Mesendoderm (in vitro differentiated cells): ENCODE data around the gene PCBD2.
"Not testable (repeated sequence)": the region's sequence is repeated elsewhere in the genome, so short reads cannot be mapped to it uniquely, and the experiment has no call there.

ENCODE experiments used
- DNase-seq: peaks from one replicate; pipeline ENCODE4 v3.0.0; 2013
- H2AK5ac ChIP-seq: 2 replicates; pipeline ENCODE4 v1.6.1; 2013; ENCODE audit warnings: low read length, inconsistent platforms
- H2BK120ac ChIP-seq: 2 replicates; pipeline ENCODE4 v1.6.1; 2013; ENCODE audit warnings: low read depth, mild to moderate bottlenecking, low read length, moderate library complexity, mixed read lengths
- H2BK15ac ChIP-seq: replicated peaks from 2 replicates; pipeline ENCODE4 v1.6.1; 2013; ENCODE audit warnings: low read depth, mild to moderate bottlenecking, moderate library complexity
- H2BK5ac ChIP-seq: 2 replicates; pipeline ENCODE4 v1.6.1; 2013; ENCODE audit warnings: low read length, inconsistent platforms
- H3K18ac ChIP-seq: 2 replicates; pipeline ENCODE4 v1.6.1; 2013; ENCODE audit warnings: mild to moderate bottlenecking, low read length, mixed read lengths
- H3K23ac ChIP-seq: one replicate; pipeline ENCODE4 v1.6.1; 2013; ENCODE audit warnings: low read length
- H3K27ac ChIP-seq: 2 replicates; pipeline ENCODE4 v1.5.1; 2013; ENCODE audit warnings: low read depth, mild to moderate bottlenecking, inconsistent platforms, low read length, moderate library complexity
- H3K27me3 ChIP-seq: 2 replicates; pipeline ENCODE4 v1.6.1; 2013; ENCODE audit warnings: low read length, control low read depth, mild to moderate bottlenecking, inconsistent platforms; ENCODE audit not compliant: insufficient read depth, poor library complexity
- H3K36me3 ChIP-seq: 2 replicates; pipeline ENCODE4 v1.6.1; 2013; ENCODE audit warnings: low read length, inconsistent platforms; ENCODE audit not compliant: control insufficient read depth, insufficient read depth
- H3K4ac ChIP-seq: one replicate; pipeline ENCODE4 v1.6.1; 2013; ENCODE audit warnings: low read depth, mild to moderate bottlenecking, low read length, moderate library complexity
- H3K4me1 ChIP-seq: 2 replicates; pipeline ENCODE4 v1.6.1; 2013; ENCODE audit warnings: low read depth, low read length, inconsistent platforms; ENCODE audit not compliant: control insufficient read depth
- H3K4me2 ChIP-seq: 2 replicates; pipeline ENCODE4 v1.6.1; 2013; ENCODE audit warnings: low read length
- H3K4me3 ChIP-seq: 2 replicates; pipeline ENCODE4 v1.5.1; 2013; ENCODE audit warnings: mild to moderate bottlenecking, low read length
- H3K56ac ChIP-seq: one replicate; pipeline ENCODE4 v1.6.1; 2013; ENCODE audit warnings: low read length
- H3K79me1 ChIP-seq: 2 replicates; pipeline ENCODE4 v1.6.1; 2013; ENCODE audit warnings: low read length, inconsistent platforms
- H3K79me2 ChIP-seq: 2 replicates; pipeline ENCODE4 v1.6.1; 2013; ENCODE audit warnings: mild to moderate bottlenecking, low read length; ENCODE audit not compliant: control insufficient read depth, insufficient read depth
- H3K9ac ChIP-seq: 2 replicates; pipeline ENCODE4 v1.6.1; 2013; ENCODE audit warnings: low read length, inconsistent platforms
- H4K5ac ChIP-seq: one replicate; pipeline ENCODE4 v1.6.1; 2013; ENCODE audit warnings: low read length
- H4K8ac ChIP-seq: one replicate; pipeline ENCODE4 v1.6.1; 2013; ENCODE audit warnings: low read depth, mild to moderate bottlenecking, control low read depth, low read length, moderate library complexity
- WGBS: extraction: QIAGEN DNeasy Blood & Tissue Kit; methylation state at CpG from one replicate; pipeline ENCODE4 v1.1.7; 2013; ENCODE audit warnings: low lambda C conversion rate, missing lambda C conversion rate; ENCODE audit not compliant: insufficient coverage; ENCODE audit errors: extremely low coverage; 5-methylcytosine and 5-hydroxymethylcytosine counted together

The PCBD2 gene

GRCh38 chr5:134990183-134990582 is 85.3 kb downstream of the PCBD2 start:
- peak overlapping the region; percentile 81 for H2BK5ac ChIP-seq
- not testable (repeated sequence) for H3K27me3 ChIP-seq, H3K4me2 ChIP-seq, H3K23ac ChIP-seq, H3K9ac ChIP-seq, H3K4me3 ChIP-seq, H3K4me1 ChIP-seq, H3K79me2 ChIP-seq, H3K56ac ChIP-seq, H3K36me3 ChIP-seq, H3K79me1 ChIP-seq, H4K8ac ChIP-seq, H2AK5ac ChIP-seq, H3K4ac ChIP-seq, H2BK15ac ChIP-seq, H4K5ac ChIP-seq
- peak overlapping the region; percentile 52 for H3K18ac ChIP-seq
- no CpG with 5 or more reads among the region's 5 CpGs for WGBS
- peak overlapping the region; percentile 63 for H2BK120ac ChIP-seq
- DNase-seq: peak; percentile 92
- H3K27ac ChIP-seq: peak overlapping the region; percentile 50

DNA sequence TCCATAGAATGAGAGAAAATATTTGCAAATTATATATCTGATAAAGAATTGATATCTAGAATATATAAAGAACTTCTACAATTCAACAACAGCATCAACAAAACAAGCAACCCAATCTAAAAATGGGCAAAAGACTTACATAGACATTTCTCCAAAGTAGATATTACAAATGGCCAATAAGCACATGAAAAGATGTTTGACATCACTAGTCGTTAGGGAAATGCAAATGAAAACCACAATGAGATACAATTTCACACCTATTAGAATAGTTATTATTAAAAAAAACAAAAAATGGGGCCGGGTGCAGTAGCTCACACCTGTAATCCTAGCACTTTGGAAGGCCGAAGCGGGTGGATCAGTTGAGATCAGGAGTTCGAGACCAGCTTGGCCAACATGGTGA is 87.2 kb downstream of the PCBD2 start:
- Histone ChIP-seq H3K18ac (no peak overlapping the region), H2BK5ac (no peak overlapping the region), H4K5ac (no peak overlapping the region), H3K27me3 (no peaks in the 10 kb centered on the region), H3K4me1 (peaks cover 4% of the 10 kb centered on the region), H3K4ac (no peak overlapping the region), H3K4me3 (no peak overlapping the region), H2AK5ac (no peak overlapping the region), H3K79me1 (no peaks in the 10 kb centered on the region), H3K36me3 (no peaks in the 10 kb centered on the region), H3K27ac (no peak overlapping the region), H3K79me2 (no peaks in the 10 kb centered on the region), H4K8ac (no peak overlapping the region), H2BK15ac (no peak overlapping the region), H3K9ac (no peak overlapping the region), H3K56ac (no peak overlapping the region), H3K23ac (no peak overlapping the region), H2BK120ac (no peak overlapping the region), H3K4me2 (no peak overlapping the region)
- WGBS: no CpG with 5 or more reads among the region's 5 CpGs
- DNase-seq: no peak

- no CpG with 5 or more reads among the region's 2 CpGs for WGBS
- no peaks in the 10 kb centered on the region for H3K79me2 ChIP-seq
- H3K9ac ChIP-seq: no peak overlapping the region
- no peak overlapping the region for H2BK15ac ChIP-seq
- no peak overlapping the region for H4K8ac ChIP-seq
- no peak overlapping the region for H3K4me3 ChIP-seq
- no peak overlapping the region for H3K27ac ChIP-seq
- H4K5ac ChIP-seq: no peak overlapping the region
- H3K56ac ChIP-seq: no peak overlapping the region
- H3K27me3 ChIP-seq: no peaks in the 10 kb centered on the region
- DNase-seq: no peak
- no peak overlapping the region for H3K18ac ChIP-seq
- H3K36me3 ChIP-seq: no peaks in the 10 kb centered on the region
- no peaks in the 10 kb centered on the region for H3K79me1 ChIP-seq
- no peak overlapping the region for H3K4me2 ChIP-seq
- peaks cover 4% of the 10 kb centered on the region for H3K4me1 ChIP-seq
- H3K23ac ChIP-seq: no peak overlapping the region
- no peak overlapping the region for H2BK5ac ChIP-seq
- H2BK120ac ChIP-seq: no peak overlapping the region
- no peak overlapping the region for H2AK5ac ChIP-seq
- no peak overlapping the region for H3K4ac ChIP-seq
These were observed 88.2 kb downstream of the PCBD2 start for GRCh38 chr5:134993161-134993560.

DNA sequence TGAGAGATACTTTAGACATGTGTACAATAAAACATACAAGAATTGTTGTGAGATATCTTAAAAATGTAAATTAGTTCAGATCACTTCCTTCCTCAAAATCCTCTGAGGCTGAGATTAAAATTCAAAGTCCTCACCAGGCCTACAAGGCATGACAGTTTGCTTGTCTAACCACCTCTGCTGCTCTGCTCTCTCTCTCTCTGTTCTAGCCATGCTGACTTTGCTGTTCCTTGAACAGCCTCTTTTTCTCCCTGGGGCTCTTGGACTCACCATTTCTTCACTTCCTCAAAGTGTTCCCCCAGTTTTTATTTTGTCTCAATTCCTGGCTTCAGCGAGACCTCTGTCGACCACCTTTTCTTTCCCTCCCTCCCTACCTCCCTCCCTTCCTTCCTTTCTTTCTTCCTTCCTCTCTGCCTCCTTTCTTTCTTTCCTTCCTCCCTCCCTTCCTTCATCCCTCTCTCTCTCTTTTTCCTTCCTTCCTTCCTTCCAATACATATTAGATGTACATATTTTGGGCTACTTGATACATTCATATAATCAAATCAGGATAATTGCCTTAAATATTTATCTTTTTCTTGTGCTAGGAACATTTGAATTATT is 89.7 kb downstream of the PCBD2 start:
- H3K79me1 ChIP-seq: no peaks in the 10 kb centered on the region
- H3K27ac ChIP-seq: no peak overlapping the region
- H3K9ac ChIP-seq: no peak overlapping the region
- H3K4ac ChIP-seq: no peak overlapping the region
- H3K23ac ChIP-seq: no peak overlapping the region
- H2BK5ac ChIP-seq: no peak overlapping the region
- DNase-seq: no peak
- H3K56ac ChIP-seq: no peak overlapping the region
- no peak overlapping the region for H2AK5ac ChIP-seq
- H3K4me3 ChIP-seq: no peak overlapping the region
- no peak overlapping the region for H4K8ac ChIP-seq
- no peak overlapping the region for H4K5ac ChIP-seq
- H2BK15ac ChIP-seq: no peak overlapping the region
- H3K79me2 ChIP-seq: no peaks in the 10 kb centered on the region
- no peak overlapping the region for H3K4me2 ChIP-seq
- no peak overlapping the region for H2BK120ac ChIP-seq
- H3K36me3 ChIP-seq: no peaks in the 10 kb centered on the region
- H3K4me1 ChIP-seq: peaks cover 4% of the 10 kb centered on the region
- H3K27me3 ChIP-seq: no peaks in the 10 kb centered on the region
- no peak overlapping the region for H3K18ac ChIP-seq
- WGBS: no CpG with 5 or more reads among the region's 2 CpGs

DNA sequence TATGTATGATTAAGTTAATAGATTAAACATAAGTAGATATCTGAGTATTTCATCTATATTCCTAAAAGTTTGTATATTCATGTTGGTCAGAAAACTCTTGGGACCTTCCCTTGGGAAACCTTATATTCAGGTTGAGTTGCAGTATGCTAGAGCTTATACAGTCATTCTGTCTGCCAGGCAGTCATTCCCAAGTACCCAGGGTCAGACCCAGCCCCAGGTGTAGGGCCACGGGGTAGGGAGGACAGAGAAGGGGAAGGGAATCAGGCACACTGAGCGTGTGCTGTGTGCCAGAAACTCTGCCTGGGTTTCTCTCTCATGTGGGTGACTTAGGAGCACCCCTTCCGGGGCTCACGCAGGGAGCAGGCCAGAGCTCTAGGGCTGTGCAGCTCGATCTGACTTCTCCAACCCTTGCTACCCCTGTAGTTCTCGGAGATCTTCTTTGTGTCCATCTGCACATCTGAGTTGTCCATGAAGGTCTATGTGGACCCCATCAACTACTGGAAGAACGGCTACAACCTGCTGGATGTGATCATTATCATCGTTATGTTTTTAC is 91.0 kb downstream of the PCBD2 start:
- Histone ChIP-seq H3K9ac (no peak overlapping the region), H3K23ac (no peak overlapping the region), H3K18ac (no peak overlapping the region), H2BK120ac (no peak overlapping the region), H4K8ac (no peak overlapping the region), H3K27ac (no peak overlapping the region), H4K5ac (no peak overlapping the region), H2BK15ac (no peak overlapping the region), H3K56ac (peak overlapping the region; percentile 31), H3K36me3 (no peaks in the 10 kb centered on the region), H3K4ac (no peak overlapping the region), H2BK5ac (no peak overlapping the region), H3K79me1 (no peaks in the 10 kb centered on the region), H3K4me2 (no peak overlapping the region), H3K4me1 (no peaks in the 10 kb centered on the region), H3K27me3 (no peaks in the 10 kb centered on the region), H3K4me3 (no peak overlapping the region), H3K79me2 (no peaks in the 10 kb centered on the region), H2AK5ac (peak overlapping the region; percentile 85)
- no CpG with 5 or more reads among the region's 8 CpGs for whole genome bisulfite sequencing
- DNase-seq: no peak

GRCh38 chr5:134997015-134997414 is 92.1 kb downstream of the PCBD2 start:
- WGBS: no CpG with 5 or more reads among the region's 11 CpGs
- Histone ChIP-seq H3K4me3 (no peak overlapping the region), H2BK120ac (no peak overlapping the region), H2BK5ac (no peak overlapping the region), H3K56ac (no peak overlapping the region), H3K79me1 (no peaks in the 10 kb centered on the region), H3K27ac (no peak overlapping the region), H2BK15ac (no peak overlapping the region), H3K9ac (no peak overlapping the region), H3K18ac (no peak overlapping the region), H3K4me2 (no peak overlapping the region), H3K27me3 (no peaks in the 10 kb centered on the region), H3K79me2 (no peaks in the 10 kb centered on the region), H3K4ac (no peak overlapping the region), H3K23ac (no peak overlapping the region), H4K8ac (no peak overlapping the region), H3K4me1 (no peaks in the 10 kb centered on the region), H3K36me3 (no peaks in the 10 kb centered on the region), H2AK5ac (no peak overlapping the region), H4K5ac (no peak overlapping the region)
- no peak for DNase-seq
